Pancreas (tissue), 10 donors: ENCODE data around the gene EXO5. TPM values are rescaled to one million over a fixed set of nuclear protein-coding genes. Genes with fewer than 3 reads are reported as not detected.
"Not testable (repeated sequence)": the region's sequence is repeated elsewhere in the genome, so short reads cannot be mapped to it uniquely, and the experiment has no call there.

Experiments
- ATAC-seq, 4 donors: fragments of 200-7000 bp; cut with Tn5 transposase; one replicate each; pipeline versions ENCODE4 v1.8.0 to v1.9.1; 2020; ENCODE audit warnings: mild to moderate bottlenecking in 4 of 4, moderate library complexity in 4 of 4
- DNase-seq, 6 donors: peaks; one replicate each; pipeline ENCODE4 v3.0.0-alpha.2; 2020
- FAIRE-seq: peaks from 2 replicates; lab custom pipeline; 2012; peaks lifted over from hg19 to GRCh38; lab: Jason Lieb, UNC
- H3K27ac ChIP-seq, 4 donors: fragments of 200-600 bp; sonication (generic); 1 replicate in 3 of 4; 2 replicates in 1 of 4; pipeline versions ENCODE4 v1.5.0 to v1.8.0; 2020
- H3K27me3 ChIP-seq, 4 donors: fragments of 200-600 bp; one replicate each; pipeline ENCODE4 v1.8.0; 2021
- H3K36me3 ChIP-seq, 3 donors: fragments of 200-600 bp; sonication (generic) in 1 of 3; one replicate each; pipeline versions ENCODE4 v1.5.0 to v1.8.0; 2020 to 2021
- H3K4me1 ChIP-seq, 3 donors: fragments of 200-600 bp; one replicate each; pipeline ENCODE4 v1.8.0; 2021
- H3K4me3 ChIP-seq, 4 donors: fragments of 200-600 bp; sonication (generic) in 2 of 4; one replicate each; pipeline versions ENCODE4 v1.5.0 to v1.8.0; 2020 to 2021
- H3K9me3 ChIP-seq, 4 donors: fragments of 200-600 bp; one replicate each; pipeline ENCODE4 v1.8.0; 2021
- CTCF ChIP-seq, 4 donors: fragments of 200-600 bp; sonication (generic) in 3 of 4; IDR thresholded peaks; one replicate each; pipeline versions ENCODE4 v1.5.0 to v1.8.0; 2021; ENCODE audit warnings: antibody characterized with exemption in 4 of 4
- WGBS, 2 donors: extraction: QIAGEN DNeasy Blood & Tissue Kit; methylation state at CpG; one replicate each; pipeline ENCODE4 v1.1.7; 2013; 5-methylcytosine and 5-hydroxymethylcytosine counted together
- intact Hi-C, 3 donors: fragments of 100-400 bp; cut with DNase I; formaldehyde crosslinking; loops; one replicate each; pipeline versions ENCODE4 v1.11.1 to v1.14.2; 2022
- polyA plus RNA-seq, 2 donors: library from polyadenylated mRNA; stranded (reverse); fragments of 200-250 nt; gene quantifications; one replicate each; pipeline ENCODE4 v1.2.3, GENCODE V29; 2013
- total RNA-seq, 6 donors: library from RNA; stranded (reverse); fragmentation: NEBNext Ultra II Directional in 4 of 6; extraction: Animal tissue kit (Norgen Biotek cat#: 25700) in 4 of 6; gene quantifications; one replicate each; pipeline versions ENCODE4 v1.2.1 to v1.2.4, GENCODE V29; 2021 to 2023
- donor health status: healthy with polysubstance abuse.
- donor health status: DM: no; HTN: no; CAD: no; lungs with moderate emphysema.
- donor health status: DM: no; HTN: no; CAD: no.
- donor health status: control.
- donor health status: control.
- donor health status: Bipolar disorder and iron deficiency.
- donor health status: DM: yes; HTN: yes; CAD: no.
- donor health status: DM: no; HTN: no; CAD: no.
- donor health status: DM: no; HTN: no; CAD: no.
- donor health status: DM: yes; HTN: yes; CAD: no.

Gene EXO5
- total and polyA plus RNA-seq, 8 donors, result 1.9 to 6.1 (median 3.2) TPM

GRCh38 chr1:40539338-40539737, 30.8 kb downstream of the EXO5 start:
- intact Hi-C loops, result no loop called here
- Histone ChIP-seq H3K27me3 (no peaks in the 10 kb centered on the region), H3K4me1 (no peaks in the 10 kb centered on the region), H3K9me3 (no peaks in the 10 kb centered on the region), H3K36me3 (peaks cover 0 to 12% (median 3%) of the 10 kb centered on the region in 3 donors), H3K4me3 (no peak overlapping the region), H3K27ac (no peak overlapping the region)
- FAIRE-seq, result no peak
- ATAC-seq, result no peak
- no peak for TF ChIP-seq CTCF (IDR thresholded peaks at IDR 0.05)
- 80 to 86% methylated on average over 7 of the region's 7 CpGs for WGBS, 2 donors
- no peak for DNase-seq

GRCh38 chr1:40546957-40547356, 38.4 kb downstream of the EXO5 start:
- Histone ChIP-seq H3K27ac (no peak overlapping the region), H3K4me3 (no peak overlapping the region), H3K36me3 (peaks cover 0 to 18% (median 7%) of the 10 kb centered on the region in 3 donors), H3K9me3 (no peaks in the 10 kb centered on the region), H3K27me3 (no peaks in the 10 kb centered on the region), H3K4me1 (no peaks in the 10 kb centered on the region)
- WGBS, 2 donors, result 94 to 99% methylated on average over 4 of the region's 4 CpGs
- no peak for TF ChIP-seq CTCF (IDR thresholded peaks at IDR 0.05)
- ATAC-seq (no peak), FAIRE-seq (no peak), DNase-seq (no peak)
- intact Hi-C loops, result no loop called here

GRCh38 chr1:40553017-40553416, 44.5 kb downstream of the EXO5 start:
- Histone ChIP-seq H3K27ac (no peak overlapping the region), H3K27me3 (no peaks in the 10 kb centered on the region), H3K36me3 (no peaks in the 10 kb centered on the region), H3K4me3 (no peak overlapping the region), H3K4me1 (no peaks in the 10 kb centered on the region), H3K9me3 (no peaks in the 10 kb centered on the region)
- no peak for FAIRE-seq
- no peak for TF ChIP-seq CTCF (IDR thresholded peaks at IDR 0.05)
- 60 to 64% methylated on average over 4 of the region's 4 CpGs for WGBS, 2 donors
- ATAC-seq, result no peak
- DNase-seq, result no peak
- intact Hi-C loops, result no loop called here

DNA sequence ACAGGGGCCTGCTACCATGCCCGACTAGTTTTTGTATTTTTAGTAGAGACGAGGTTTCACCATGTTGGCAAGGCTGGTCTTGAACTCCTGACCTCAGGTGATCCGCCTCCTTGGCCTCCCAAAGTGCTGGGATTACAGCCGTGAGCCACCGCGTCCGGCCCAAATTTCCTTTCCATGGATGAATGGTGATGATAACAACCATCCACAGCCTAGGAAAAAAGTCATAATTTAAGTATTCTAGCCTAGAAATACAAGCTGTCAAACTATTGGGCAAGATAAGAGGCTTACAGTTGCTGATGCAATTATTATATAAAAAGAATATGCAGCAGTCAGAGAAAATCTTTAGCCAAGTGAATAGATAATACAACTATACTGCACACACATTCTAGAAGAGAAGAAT, 46.2 kb downstream of the EXO5 start:
- H3K27ac ChIP-seq, H3K36me3 ChIP-seq, H3K4me1 ChIP-seq, H3K9me3 ChIP-seq, H3K4me3 ChIP-seq, ATAC-seq, DNase-seq, H3K27me3 ChIP-seq, FAIRE-seq, intact Hi-C loops: not testable (repeated sequence)
- WGBS, 2 donors, result 74 to 94% methylated on average over 7 of the region's 7 CpGs

DNA sequence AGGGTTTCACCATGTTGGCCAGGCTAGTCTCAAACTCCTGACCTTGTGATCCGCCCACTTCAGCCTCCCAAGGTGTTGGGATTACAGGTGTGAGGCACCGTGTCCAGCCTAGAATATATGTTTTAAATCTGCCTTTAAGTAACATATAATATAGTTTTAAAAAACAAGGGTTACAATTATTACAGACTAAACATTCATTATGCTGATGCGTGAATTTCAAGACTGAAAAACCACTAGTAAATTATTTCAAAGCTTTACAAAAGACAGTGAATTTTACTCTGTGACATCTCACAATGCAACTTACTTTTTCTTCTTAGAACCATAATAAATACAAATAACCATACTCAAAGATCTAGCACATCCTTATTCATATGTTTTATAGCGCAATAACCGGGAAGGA, 47.6 kb downstream of the EXO5 start:
- Histone ChIP-seq H3K4me1 (no peaks in the 10 kb centered on the region), H3K27me3 (no peaks in the 10 kb centered on the region), H3K4me3 (no peak overlapping the region), H3K27ac (no peak overlapping the region), H3K9me3 (no peaks in the 10 kb centered on the region), H3K36me3 (no peaks in the 10 kb centered on the region)
- no peak for TF ChIP-seq CTCF (IDR thresholded peaks at IDR 0.05)
- ATAC-seq, result no peak
- DNase-seq, result no peak
- FAIRE-seq, result no peak
- 91 to 92% methylated on average over 5 of the region's 5 CpGs for WGBS, 2 donors
- intact Hi-C loops, result no loop called here

DNA sequence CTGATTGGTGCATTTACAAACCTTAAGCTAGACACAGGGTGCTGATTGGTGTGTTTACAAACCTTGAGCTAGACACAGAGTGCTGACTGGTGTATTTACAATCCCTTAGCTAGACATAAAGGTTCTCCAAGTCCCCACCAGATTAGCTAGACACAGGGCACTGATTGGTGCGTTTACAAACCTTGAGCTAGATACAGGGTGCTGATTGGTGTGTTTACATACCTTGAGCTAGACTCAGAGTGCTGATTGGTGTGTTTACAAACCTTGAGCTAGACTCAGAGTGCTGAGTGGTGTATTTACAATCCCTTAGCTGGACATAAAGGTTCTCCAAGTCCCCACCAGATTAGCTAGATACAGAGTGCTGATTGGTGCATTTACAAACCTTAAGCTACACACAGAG, 49.7 kb downstream of the EXO5 start:
- FAIRE-seq, H3K4me3 ChIP-seq, H3K4me1 ChIP-seq, H3K36me3 ChIP-seq, H3K27ac ChIP-seq, H3K27me3 ChIP-seq, H3K9me3 ChIP-seq, DNase-seq, intact Hi-C loops, ATAC-seq: not testable (repeated sequence)
- WGBS, 2 donors, result 21 to 50% methylated on average over 1 of the region's 1 CpG
